Measurements from ENCODE around the gene UBR2. TPM values are rescaled to one million over a fixed set of nuclear protein-coding genes. Genes with fewer than 3 reads are reported as not detected.

The UBR2 gene
- total RNA-seq, 2 donors from 2014 or later, result 18.6 to 27.8 TPM

DNA sequence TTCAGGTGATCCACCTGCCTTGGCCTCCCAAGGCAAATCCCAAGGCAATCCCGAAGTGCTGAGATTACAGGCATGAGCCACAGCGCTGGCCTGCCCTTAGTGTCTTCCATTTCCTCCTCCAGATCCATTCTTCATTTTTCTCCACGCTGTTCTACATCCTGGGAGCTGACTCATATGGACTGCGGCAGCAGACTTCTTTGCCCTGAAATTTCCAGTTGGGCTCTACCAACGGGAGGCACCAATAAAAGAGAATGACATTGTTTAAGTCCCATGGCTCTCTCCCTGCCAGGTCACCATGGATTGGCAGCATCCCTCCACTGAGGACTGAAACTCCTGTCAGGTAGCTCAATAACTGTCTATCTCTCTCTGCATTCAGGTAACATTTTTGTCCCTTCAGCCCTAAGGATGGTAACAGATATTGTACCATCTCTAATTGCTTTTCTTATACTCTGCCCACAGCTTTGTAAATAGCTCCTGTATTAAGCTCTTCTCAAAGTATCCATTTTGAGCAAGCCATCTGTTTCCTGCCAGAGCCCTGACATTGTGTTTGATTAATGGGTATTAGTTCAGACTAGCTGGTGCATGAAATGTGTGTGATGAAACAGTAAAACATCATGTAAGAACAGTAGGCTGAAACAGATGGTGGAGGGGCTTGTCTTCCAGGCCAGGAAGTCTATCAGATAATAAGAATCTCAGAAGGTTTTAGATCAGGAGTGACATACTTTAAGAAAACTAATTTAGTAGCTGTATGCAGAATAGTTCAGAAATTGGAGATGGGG, 178.5 kb downstream of the UBR2 start:
- H3K4me3 ChIP-seq, result no peak overlapping the region
- no peak for DNase-seq (ENCODE audit: low spot score)
- no peaks in the 10 kb centered on the region for H3K27me3 ChIP-seq
- H3K9me3 ChIP-seq, result no peaks in the 10 kb centered on the region
- peaks cover 0 to 19% of the 10 kb centered on the region in 2 donors for H3K4me1 ChIP-seq
- no peaks in the 10 kb centered on the region for H3K36me3 ChIP-seq
- TF ChIP-seq, protein P1, sequence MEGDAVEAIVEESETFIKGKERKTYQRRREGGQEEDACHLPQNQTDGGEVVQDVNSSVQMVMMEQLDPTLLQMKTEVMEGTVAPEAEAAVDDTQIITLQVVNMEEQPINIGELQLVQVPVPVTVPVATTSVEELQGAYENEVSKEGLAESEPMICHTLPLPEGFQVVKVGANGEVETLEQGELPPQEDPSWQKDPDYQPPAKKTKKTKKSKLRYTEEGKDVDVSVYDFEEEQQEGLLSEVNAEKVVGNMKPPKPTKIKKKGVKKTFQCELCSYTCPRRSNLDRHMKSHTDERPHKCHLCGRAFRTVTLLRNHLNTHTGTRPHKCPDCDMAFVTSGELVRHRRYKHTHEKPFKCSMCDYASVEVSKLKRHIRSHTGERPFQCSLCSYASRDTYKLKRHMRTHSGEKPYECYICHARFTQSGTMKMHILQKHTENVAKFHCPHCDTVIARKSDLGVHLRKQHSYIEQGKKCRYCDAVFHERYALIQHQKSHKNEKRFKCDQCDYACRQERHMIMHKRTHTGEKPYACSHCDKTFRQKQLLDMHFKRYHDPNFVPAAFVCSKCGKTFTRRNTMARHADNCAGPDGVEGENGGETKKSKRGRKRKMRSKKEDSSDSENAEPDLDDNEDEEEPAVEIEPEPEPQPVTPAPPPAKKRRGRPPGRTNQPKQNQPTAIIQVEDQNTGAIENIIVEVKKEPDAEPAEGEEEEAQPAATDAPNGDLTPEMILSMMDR (IDR thresholded peaks at IDR 0.05), result no peak
- no peak overlapping the region for H3K27ac ChIP-seq

Other genes with a start within 250 kb of the UBR2 start
- 1 to 10 TPM; 1.9 to 2.5 TPM for gene TRERF1, start 112.1 kb upstream of the UBR2 start, total RNA-seq
- 1 to 10 TPM in 1 of 2 donors, under 1 TPM in 1; 0.90 to 1.1 TPM for gene PRPH2, start 158.6 kb downstream of the UBR2 start, total RNA-seq
- gene TBCC, start 182.1 kb downstream of the UBR2 start, total RNA-seq, result 10 to 100 TPM; 18.8 to 21.4 TPM
- gene BICRAL, start 218.0 kb downstream of the UBR2 start, total RNA-seq, result 10 to 100 TPM in 1 of 2 donors, 1 to 10 TPM in 1; 9.6 to 14.1 TPM

All from right atrium auricular region (tissue), 2 donors.